Colon (tissue), 2 donors: ENCODE data around the gene TAP1.
"Not testable (repeated sequence)": the region's sequence is repeated elsewhere in the genome, so short reads cannot be mapped to it uniquely, and the experiment has no call there.

Experiments used
- FAIRE-seq: peaks from 2 replicates; lab custom pipeline; 2012; peaks lifted over from hg19 to GRCh38; lab: Jason Lieb, UNC
- donor health status: control.
- donor health status: control.

The TAP1 gene

GRCh38 chr6:32853541-32854375 lies at the start of gene TAP1, which contains the start of gene PSMB9:
Gene TAP1 (minus strand): TSS chr6:32853704. CDS start chr6:32853636, 68 bp downstream.
Gene PSMB9 (plus strand): TSS chr6:32854192. CDS start chr6:32854230, 38 bp downstream.
- FAIRE-seq: no peak

- FAIRE-seq: no peak
Observed at GRCh38 chr6:32895006-32895345, 41.5 kb upstream of the TAP1 start.

GRCh38 chr6:32894085-32895005 lies 40.8 kb upstream of the TAP1 start:
- no peak for FAIRE-seq

- FAIRE-seq: no peak
Observed at GRCh38 chr6:32890831-32891230, 37.3 kb upstream of the TAP1 start.

GRCh38 chr6:32889533-32889932 lies 36.0 kb upstream of the TAP1 start:
- FAIRE-seq: no peak

GRCh38 chr6:32888576-32888975 lies 35.1 kb upstream of the TAP1 start:
- no peak for FAIRE-seq

GRCh38 chr6:32887616-32888015 lies 34.1 kb upstream of the TAP1 start:
- FAIRE-seq: no peak

GRCh38 chr6:32886681-32887383 lies 33.3 kb upstream of the TAP1 start:
- no peak for FAIRE-seq

GRCh38 chr6:32885698-32886286 lies 32.3 kb upstream of the TAP1 start:
- FAIRE-seq: no peak

- no peak for FAIRE-seq
Observed at GRCh38 chr6:32883789-32884188, 30.3 kb upstream of the TAP1 start.

- no peak for FAIRE-seq
Observed at GRCh38 chr6:32882879-32883250, 29.4 kb upstream of the TAP1 start.

- FAIRE-seq: not testable (repeated sequence)
Observed at GRCh38 chr6:32880962-32881361, 27.5 kb upstream of the TAP1 start.

GRCh38 chr6:32879691-32880090 lies 26.2 kb upstream of the TAP1 start:
- no peak for FAIRE-seq

- no peak for FAIRE-seq
Observed at GRCh38 chr6:32876603-32877002, 23.1 kb upstream of the TAP1 start.

GRCh38 chr6:32873947-32874346 lies 20.4 kb upstream of the TAP1 start:
- FAIRE-seq: not testable (repeated sequence)

GRCh38 chr6:32868257-32868788 lies 14.8 kb upstream of the TAP1 start:
- FAIRE-seq: peak; percentile 73

- FAIRE-seq: no peak
Observed at GRCh38 chr6:32867554-32868256, 14.2 kb upstream of the TAP1 start.

GRCh38 chr6:32867022-32867477 lies 13.5 kb upstream of the TAP1 start:
- FAIRE-seq: no peak

- FAIRE-seq: no peak
Observed at GRCh38 chr6:32865724-32866443, 12.4 kb upstream of the TAP1 start.

- FAIRE-seq: no peak
Observed at GRCh38 chr6:32862725-32863124, 9.2 kb upstream of the TAP1 start.
